Karpas-422 (cell line): ENCODE results near the gene MKRN2. TPM values are rescaled to one million over a fixed set of nuclear protein-coding genes. Genes with fewer than 3 reads are reported as not detected.
A peak's percentile ranks its signal among the peaks of the same experiment; 100 is the strongest.

Source experiments
- DNase-seq: peaks from one replicate; pipeline ENCODE4 v3.0.0-alpha.2; 2015
- H2AFZ ChIP-seq: fragments of 200-600 bp; sonication (generic); 2 replicates; pipeline ENCODE4 v1.6.1; 2014; ENCODE audit warnings: antibody characterized with exemption, low read length, mixed read lengths
- H3K27ac ChIP-seq: fragments of 200-600 bp; sonication (generic); 2 replicates; pipeline ENCODE4 v1.5.1; 2014; ENCODE audit warnings: mild to moderate bottlenecking, low read length, moderate library complexity
- H3K27me3 ChIP-seq: fragments of 200-600 bp; sonication (generic); 2 replicates; pipeline ENCODE4 v1.6.1; 2014; ENCODE audit warnings: low read length, mixed read lengths
- H3K36me3 ChIP-seq: fragments of 200-600 bp; sonication (generic); 2 replicates; pipeline ENCODE4 v1.6.1; 2014; ENCODE audit warnings: low read length, mixed read lengths; ENCODE audit not compliant: insufficient read depth
- H3K4me1 ChIP-seq: fragments of 200-600 bp; sonication (generic); 2 replicates; pipeline ENCODE4 v1.6.1; 2014; ENCODE audit warnings: mild to moderate bottlenecking, low read length, mixed read lengths
- H3K4me2 ChIP-seq: fragments of 200-600 bp; sonication (generic); 2 replicates; pipeline ENCODE4 v1.6.1; 2014; ENCODE audit warnings: low read length, low read depth, mild to moderate bottlenecking; ENCODE audit not compliant: poor library complexity, severe bottlenecking
- H3K4me3 ChIP-seq: fragments of 200-600 bp; sonication (generic); 2 replicates; pipeline ENCODE4 v1.5.1; 2014; ENCODE audit warnings: mild to moderate bottlenecking, antibody characterized with exemption, low read length, mixed read lengths
- H3K79me2 ChIP-seq: fragments of 200-600 bp; sonication (generic); 2 replicates; pipeline ENCODE4 v1.6.1; 2014; ENCODE audit warnings: mild to moderate bottlenecking, low read length, mixed read lengths
- H3K9ac ChIP-seq: fragments of 200-600 bp; sonication (generic); 2 replicates; pipeline ENCODE4 v1.6.0; 2014; ENCODE audit warnings: low read length
- H3K9me2 ChIP-seq: fragments of 200-600 bp; sonication (generic), shearing (Covaris generic); replicated peaks from 2 replicates; pipeline ENCODE4 v1.6.0; 2014; ENCODE audit warnings: mild to moderate bottlenecking, low read length, moderate library complexity; ENCODE audit not compliant: insufficient read depth
- H3K9me3 ChIP-seq: fragments of 300-700, 200-600 bp; sonication (generic); 2 replicates; pipeline ENCODE4 v1.6.1; 2014; ENCODE audit warnings: low read length, mixed read lengths
- H4K20me1 ChIP-seq: fragments of 200-600 bp; sonication (generic); 2 replicates; pipeline ENCODE4 v1.6.1; 2014; ENCODE audit warnings: mild to moderate bottlenecking, antibody characterized with exemption, low read length, low read depth; ENCODE audit not compliant: insufficient read depth
- total RNA-seq: library from RNA; depleted of rRNA; stranded (reverse); fragments of >200 nt; shearing (Covaris generic); gene quantifications from 2 replicates; pipeline ENCODE4 v1.2.3, GENCODE V29; 2014; ENCODE audit warnings: low replicate concordance; rRNA removed

MKRN2 gene, protein sequence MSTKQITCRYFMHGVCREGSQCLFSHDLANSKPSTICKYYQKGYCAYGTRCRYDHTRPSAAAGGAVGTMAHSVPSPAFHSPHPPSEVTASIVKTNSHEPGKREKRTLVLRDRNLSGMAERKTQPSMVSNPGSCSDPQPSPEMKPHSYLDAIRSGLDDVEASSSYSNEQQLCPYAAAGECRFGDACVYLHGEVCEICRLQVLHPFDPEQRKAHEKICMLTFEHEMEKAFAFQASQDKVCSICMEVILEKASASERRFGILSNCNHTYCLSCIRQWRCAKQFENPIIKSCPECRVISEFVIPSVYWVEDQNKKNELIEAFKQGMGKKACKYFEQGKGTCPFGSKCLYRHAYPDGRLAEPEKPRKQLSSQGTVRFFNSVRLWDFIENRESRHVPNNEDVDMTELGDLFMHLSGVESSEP
- total RNA-seq: 41.9 and 44.5 TPM in 2 replicates

DNA sequence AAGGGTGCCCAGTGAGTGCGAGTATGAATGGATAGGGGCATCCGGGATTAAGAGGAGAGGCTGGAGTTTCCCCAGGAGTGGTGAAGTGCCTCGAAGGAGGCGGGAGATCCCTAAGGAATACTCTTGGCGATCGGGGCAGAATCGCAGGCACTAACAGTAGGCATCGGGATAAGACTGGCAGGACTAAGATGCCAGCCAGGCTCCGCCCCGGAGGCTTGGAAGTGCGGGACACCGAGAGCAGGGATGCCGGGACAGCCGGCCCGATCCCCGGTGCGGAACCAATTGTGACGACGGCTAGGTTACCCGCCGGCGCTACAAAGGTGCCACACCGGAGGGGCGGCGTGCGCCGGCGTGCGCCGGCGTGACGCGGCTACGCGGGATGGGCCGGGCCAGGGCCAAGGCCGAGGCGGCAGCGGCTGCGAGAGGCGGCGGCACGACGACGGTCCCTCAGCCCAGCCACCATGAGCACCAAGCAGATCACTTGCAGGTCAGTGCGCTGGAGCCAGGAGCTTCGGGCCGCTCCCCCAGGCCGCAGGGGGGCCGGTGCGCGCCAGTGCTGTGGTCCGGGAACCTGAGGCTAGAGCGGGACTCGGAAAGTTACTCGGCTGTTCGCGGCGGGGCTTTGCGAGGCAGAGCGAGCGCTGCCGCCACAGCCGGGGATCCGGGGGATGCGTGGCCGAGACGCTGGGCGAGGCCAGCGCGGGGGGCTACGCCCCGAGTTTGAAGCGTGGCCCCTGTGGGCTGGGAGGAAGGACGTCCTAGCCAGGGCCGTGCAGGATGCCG, at the start of gene MKRN2:
Gene MKRN2, plus strand, starts transcription at position 398 of the 783 bp plus-strand sequence. Its CDS starts 64 bp downstream, at position 462.
- H3K4me2 ChIP-seq: peak within 1 kb of the TSS; percentile 87
- peaks cover 55% of the 10 kb centered on the region for H3K4me1 ChIP-seq
- peaks cover 49% of the 10 kb centered on the region for H3K79me2 ChIP-seq
- H2AFZ ChIP-seq: peak within 1 kb of the TSS; percentile 83
- no peaks in the 10 kb centered on the region for H3K9me3 ChIP-seq
- no peaks in the 10 kb centered on the region for H3K36me3 ChIP-seq
- H3K27me3 ChIP-seq: no peaks in the 10 kb centered on the region
- H3K27ac ChIP-seq: peak within 1 kb of the TSS; percentile 72
- peak within 1 kb of the TSS; percentile 80 for H3K4me3 ChIP-seq
- H3K9me2 ChIP-seq: no peaks in the 10 kb centered on the region
- peak within 1 kb of the TSS; percentile 97 for H3K9ac ChIP-seq
- H4K20me1 ChIP-seq: peaks cover 28% of the 10 kb centered on the region
- DNase-seq: peak; percentile 95

- H3K27ac ChIP-seq: no peak overlapping the region
- no peaks in the 10 kb centered on the region for H3K4me1 ChIP-seq
- no peaks in the 10 kb centered on the region for H3K9me3 ChIP-seq
- H3K9me2 ChIP-seq: no peaks in the 10 kb centered on the region
- H3K79me2 ChIP-seq: no peaks in the 10 kb centered on the region
- H3K36me3 ChIP-seq: peaks cover 10% of the 10 kb centered on the region; the same call in 1 of the 2 replicates
- no peaks in the 10 kb centered on the region for H4K20me1 ChIP-seq
- DNase-seq: no peak
- no peaks in the 10 kb centered on the region for H3K27me3 ChIP-seq
- H2AFZ ChIP-seq: no peak overlapping the region
- H3K4me3 ChIP-seq: no peak overlapping the region
- no peak overlapping the region for H3K4me2 ChIP-seq
- H3K9ac ChIP-seq: no peak overlapping the region
Measured at GRCh38 chr3:12507591-12508281, 49.2 kb upstream of the MKRN2 start.

- Histone ChIP-seq H4K20me1 (no peaks in the 10 kb centered on the region), H3K4me2 (no peak overlapping the region), H3K36me3 (peaks cover 10% of the 10 kb centered on the region; the same call in 1 of the 2 replicates), H3K79me2 (no peaks in the 10 kb centered on the region), H3K27me3 (no peaks in the 10 kb centered on the region), H3K9ac (no peak overlapping the region), H3K4me3 (no peak overlapping the region), H3K4me1 (no peaks in the 10 kb centered on the region), H3K27ac (no peak overlapping the region), H3K9me2 (no peaks in the 10 kb centered on the region), H3K9me3 (no peaks in the 10 kb centered on the region), H2AFZ (no peak overlapping the region)
- no peak for DNase-seq
Measured at GRCh38 chr3:12508291-12508700, 48.6 kb upstream of the MKRN2 start.

- no peaks in the 10 kb centered on the region for H3K9me2 ChIP-seq
- no peak overlapping the region for H3K27ac ChIP-seq
- no peaks in the 10 kb centered on the region for H3K9me3 ChIP-seq
- H4K20me1 ChIP-seq: no peaks in the 10 kb centered on the region
- peaks cover 7% of the 10 kb centered on the region; the same call in 1 of the 2 replicates for H3K36me3 ChIP-seq
- no peak overlapping the region for H3K4me3 ChIP-seq
- no peak overlapping the region for H3K9ac ChIP-seq
- H3K27me3 ChIP-seq: no peaks in the 10 kb centered on the region
- H3K4me2 ChIP-seq: no peak overlapping the region
- no peak overlapping the region for H2AFZ ChIP-seq
- no peaks in the 10 kb centered on the region for H3K79me2 ChIP-seq
- H3K4me1 ChIP-seq: no peaks in the 10 kb centered on the region
- DNase-seq: no peak
Measured at GRCh38 chr3:12509466-12509865, 47.4 kb upstream of the MKRN2 start.

GRCh38 chr3:12512534-12513118, 44.3 kb upstream of the MKRN2 start:
- no peaks in the 10 kb centered on the region for H3K36me3 ChIP-seq
- H3K9me3 ChIP-seq: no peaks in the 10 kb centered on the region
- H3K27ac ChIP-seq: no peak overlapping the region
- H3K4me1 ChIP-seq: no peaks in the 10 kb centered on the region
- H2AFZ ChIP-seq: no peak overlapping the region
- no peak for DNase-seq
- H3K4me3 ChIP-seq: no peak overlapping the region
- H3K4me2 ChIP-seq: no peak overlapping the region
- no peaks in the 10 kb centered on the region for H4K20me1 ChIP-seq
- no peaks in the 10 kb centered on the region for H3K27me3 ChIP-seq
- no peak overlapping the region for H3K9ac ChIP-seq
- no peaks in the 10 kb centered on the region for H3K79me2 ChIP-seq
- no peaks in the 10 kb centered on the region for H3K9me2 ChIP-seq

GRCh38 chr3:12513694-12514446, 43.0 kb upstream of the MKRN2 start:
- Histone ChIP-seq H3K27ac (no peak overlapping the region), H2AFZ (no peak overlapping the region), H3K79me2 (no peaks in the 10 kb centered on the region), H3K9me3 (no peaks in the 10 kb centered on the region), H4K20me1 (no peaks in the 10 kb centered on the region), H3K4me1 (no peaks in the 10 kb centered on the region), H3K9me2 (no peaks in the 10 kb centered on the region), H3K9ac (no peak overlapping the region), H3K4me3 (no peak overlapping the region), H3K4me2 (no peak overlapping the region), H3K36me3 (no peaks in the 10 kb centered on the region), H3K27me3 (no peaks in the 10 kb centered on the region)
- no peak for DNase-seq

GRCh38 chr3:12515631-12516030, 41.3 kb upstream of the MKRN2 start:
- H3K36me3 ChIP-seq: no peaks in the 10 kb centered on the region
- H3K9me3 ChIP-seq: no peaks in the 10 kb centered on the region

More at GRCh38 chr3:12515631-12516030, 41.3 kb upstream of the MKRN2 start:
- no peaks in the 10 kb centered on the region for H3K27me3 ChIP-seq
- H3K9ac ChIP-seq: no peak overlapping the region
- no peak overlapping the region for H3K4me3 ChIP-seq
- H3K9me2 ChIP-seq: no peaks in the 10 kb centered on the region
- H3K4me2 ChIP-seq: no peak overlapping the region
- no peaks in the 10 kb centered on the region for H3K4me1 ChIP-seq
- no peaks in the 10 kb centered on the region for H3K79me2 ChIP-seq
- DNase-seq: no peak
- H4K20me1 ChIP-seq: no peaks in the 10 kb centered on the region
- H3K27ac ChIP-seq: no peak overlapping the region
- no peak overlapping the region for H2AFZ ChIP-seq
